Activated CD4-positive, CD25-positive, alpha-beta regulatory T cell treated with anti-CD3 and anti-CD28 coated beads, Interleukin-2, amount 50 U/mL, for 72 hours (primary cell): ENCODE data around the gene IQSEC2.

Experiments used
- DNase-seq: peaks from one replicate; pipeline ENCODE4 v3.0.0; 2021

Gene IQSEC2

GRCh38 chrX:53239474-53239873 lies 41.9 kb downstream of the IQSEC2 start:
- peak; percentile 43 for DNase-seq

- no peak for DNase-seq
Measured at GRCh38 chrX:53237056-53237455, 44.3 kb downstream of the IQSEC2 start.

DNA sequence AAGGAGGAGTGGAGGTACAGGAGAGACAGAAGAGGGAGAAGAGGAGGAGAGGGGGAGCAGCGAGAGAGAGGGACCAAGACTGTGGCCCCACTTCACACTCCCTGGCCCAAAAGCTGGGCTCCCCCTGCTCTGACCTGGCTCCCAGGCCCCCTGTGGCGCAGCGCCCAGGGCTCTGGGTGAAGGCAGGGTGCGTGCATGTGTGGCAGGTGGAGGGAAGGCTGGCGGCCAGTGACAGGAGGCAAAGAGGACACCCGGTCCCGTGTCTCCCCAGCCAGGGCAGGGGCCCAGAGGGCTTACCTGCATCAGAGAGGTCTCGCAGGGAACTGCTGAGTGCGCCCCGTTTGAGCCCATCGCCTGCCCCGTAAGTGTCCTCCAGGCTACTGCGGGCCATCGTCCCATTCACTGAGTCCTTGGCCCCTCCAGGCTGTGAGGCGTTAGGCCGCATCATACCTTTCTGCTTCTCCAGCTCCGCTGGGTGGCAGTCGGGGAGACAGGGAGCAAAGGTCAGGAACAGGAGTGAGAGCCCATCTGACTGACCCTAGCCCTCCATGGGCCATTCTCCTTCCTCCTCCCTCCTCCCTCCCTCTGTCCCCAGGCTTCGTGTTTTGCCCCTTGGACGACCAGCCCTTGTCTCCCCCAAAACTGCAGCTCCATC lies 45.2 kb downstream of the IQSEC2 start:
- DNase-seq: no peak

GRCh38 chrX:53235566-53235965 lies 45.8 kb downstream of the IQSEC2 start:
- DNase-seq: no peak

DNA sequence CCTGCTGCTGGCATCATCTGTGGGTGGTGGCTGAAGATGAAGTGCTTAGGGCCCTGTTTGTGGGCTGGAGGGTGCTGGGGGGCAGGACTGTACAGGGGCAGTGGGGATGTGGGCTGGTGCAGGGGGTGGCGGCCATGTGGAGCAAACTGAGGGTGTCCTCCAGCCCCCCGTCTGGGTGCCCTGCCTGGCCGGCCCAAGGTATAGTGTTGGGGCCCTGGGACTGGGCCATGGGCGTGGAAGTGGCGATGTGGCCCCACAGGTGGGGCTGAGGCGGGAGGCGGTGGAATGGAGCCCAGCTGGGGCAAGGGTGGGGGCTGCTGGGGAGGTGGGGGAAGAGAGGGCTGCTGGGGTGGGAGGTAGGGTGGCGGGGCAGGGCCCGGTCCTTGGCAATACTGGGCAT lies 46.9 kb downstream of the IQSEC2 start:
- DNase-seq: no peak

DNA sequence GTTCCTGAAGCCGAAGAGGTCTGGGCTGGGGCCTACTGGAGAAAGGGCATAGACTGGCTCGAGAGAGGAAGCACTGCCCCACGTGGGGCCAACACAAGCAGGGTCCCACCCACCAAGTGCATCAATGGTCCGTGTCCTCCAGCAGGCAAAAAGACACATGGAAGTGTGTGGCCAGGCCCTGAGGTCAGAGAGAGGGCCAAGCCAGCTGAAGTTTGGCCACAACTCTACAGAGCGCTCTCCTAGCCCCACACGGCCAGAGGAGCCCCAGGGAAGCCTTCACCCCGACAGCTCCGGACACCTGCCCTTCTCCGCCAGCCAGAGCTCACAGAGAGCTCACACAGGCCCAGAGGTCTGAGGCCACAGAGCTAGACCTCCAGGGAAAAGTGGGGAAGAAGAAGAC lies 47.8 kb downstream of the IQSEC2 start:
- DNase-seq: no peak

DNA sequence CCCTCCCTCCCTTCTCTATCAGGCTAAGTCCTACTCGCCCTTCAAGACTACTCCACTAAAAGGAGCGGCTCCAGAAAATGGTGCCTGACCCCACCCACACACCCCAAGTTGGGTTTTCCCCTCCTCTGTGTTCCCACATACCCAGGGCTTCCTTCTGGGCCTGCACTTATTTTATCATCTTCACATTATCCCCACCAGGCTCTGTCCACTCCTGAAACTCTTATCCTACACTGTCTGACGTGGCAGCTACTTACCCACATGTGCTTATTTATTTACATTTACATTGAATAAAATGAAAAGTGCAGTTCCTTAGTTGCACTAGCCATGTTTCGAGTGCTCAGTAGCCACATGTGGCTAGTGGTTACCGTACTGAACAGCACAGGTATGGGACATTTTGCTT lies 51.3 kb downstream of the IQSEC2 start:
- DNase-seq: no peak

DNA sequence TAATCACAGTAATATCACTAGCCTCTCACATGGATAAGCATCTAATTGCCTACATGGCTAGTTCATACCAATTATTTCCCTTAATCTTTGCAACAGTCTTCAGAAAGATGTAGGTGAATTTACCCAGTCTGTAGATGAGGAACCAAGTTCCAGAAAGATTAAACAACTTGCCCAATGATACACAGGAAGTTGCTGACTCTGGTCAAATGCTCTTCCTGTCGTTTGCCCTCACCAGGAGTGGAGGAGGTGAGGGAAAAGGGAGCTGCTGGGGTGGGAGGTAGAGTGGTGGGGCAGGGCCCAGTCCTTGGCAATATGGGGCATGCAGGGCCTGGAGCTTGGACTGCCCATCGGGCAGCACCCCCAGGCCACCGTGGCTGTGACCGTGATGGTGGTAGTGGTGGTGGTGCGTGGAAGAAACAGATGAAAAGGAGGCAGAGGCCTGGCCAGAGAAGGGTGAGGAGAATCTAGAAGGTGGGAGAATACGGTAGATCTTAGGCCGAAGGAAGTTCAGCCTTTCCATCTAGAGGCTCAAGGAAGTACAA lies 54.1 kb downstream of the IQSEC2 start:
- DNase-seq: no peak

DNA sequence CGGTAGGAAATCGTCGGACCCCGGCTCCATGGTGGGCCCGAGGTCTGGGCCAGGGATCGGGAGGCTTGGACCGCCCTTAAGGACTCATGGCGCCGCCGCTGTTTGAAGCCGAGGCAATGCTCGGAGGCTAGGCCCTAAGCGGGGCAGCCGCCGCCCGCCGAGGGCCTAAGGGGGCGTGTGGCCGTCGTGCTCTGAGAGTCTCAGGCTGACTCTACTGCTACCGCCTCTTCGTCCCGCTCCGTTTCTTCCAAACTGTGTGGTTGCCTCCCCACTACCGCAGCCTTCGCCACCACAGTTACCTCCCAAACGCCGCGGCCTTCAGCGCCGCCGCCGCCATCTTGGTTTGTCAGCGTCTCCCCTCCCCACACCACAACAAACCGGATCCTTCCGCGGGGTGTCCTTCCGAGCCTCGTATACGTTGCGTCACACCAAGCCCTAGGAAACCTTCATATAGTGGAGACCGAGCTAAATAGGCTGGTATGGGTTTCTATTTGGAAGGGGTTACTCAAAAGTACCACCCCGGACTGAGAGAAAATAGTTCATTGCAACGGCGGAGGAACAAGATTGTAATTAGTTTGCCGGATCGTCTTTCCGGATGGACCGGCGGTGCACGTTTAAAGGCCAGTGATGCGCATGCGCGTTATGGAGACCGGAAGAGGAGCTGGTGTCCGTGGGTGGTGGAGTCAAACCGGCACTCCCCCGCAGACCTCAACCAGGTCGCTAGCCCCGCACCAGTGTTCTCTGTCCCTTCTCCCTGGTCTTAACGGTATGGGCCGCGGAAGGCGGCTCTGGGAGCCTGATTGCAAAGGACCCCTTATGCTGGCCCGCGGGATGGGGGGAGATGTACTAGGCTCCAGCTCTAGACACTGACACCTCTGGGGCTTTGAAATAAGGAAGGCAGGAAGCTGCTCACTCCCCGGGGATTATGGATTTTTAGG lies 56.3 kb downstream of the IQSEC2 start, which contains the start of gene KDM5C:
Gene KDM5C (minus strand): TSS at position 348 of the 938 bp plus-strand sequence. CDS start 318 bp downstream, at position 30.
- DNase-seq: peak; percentile 91

DNA sequence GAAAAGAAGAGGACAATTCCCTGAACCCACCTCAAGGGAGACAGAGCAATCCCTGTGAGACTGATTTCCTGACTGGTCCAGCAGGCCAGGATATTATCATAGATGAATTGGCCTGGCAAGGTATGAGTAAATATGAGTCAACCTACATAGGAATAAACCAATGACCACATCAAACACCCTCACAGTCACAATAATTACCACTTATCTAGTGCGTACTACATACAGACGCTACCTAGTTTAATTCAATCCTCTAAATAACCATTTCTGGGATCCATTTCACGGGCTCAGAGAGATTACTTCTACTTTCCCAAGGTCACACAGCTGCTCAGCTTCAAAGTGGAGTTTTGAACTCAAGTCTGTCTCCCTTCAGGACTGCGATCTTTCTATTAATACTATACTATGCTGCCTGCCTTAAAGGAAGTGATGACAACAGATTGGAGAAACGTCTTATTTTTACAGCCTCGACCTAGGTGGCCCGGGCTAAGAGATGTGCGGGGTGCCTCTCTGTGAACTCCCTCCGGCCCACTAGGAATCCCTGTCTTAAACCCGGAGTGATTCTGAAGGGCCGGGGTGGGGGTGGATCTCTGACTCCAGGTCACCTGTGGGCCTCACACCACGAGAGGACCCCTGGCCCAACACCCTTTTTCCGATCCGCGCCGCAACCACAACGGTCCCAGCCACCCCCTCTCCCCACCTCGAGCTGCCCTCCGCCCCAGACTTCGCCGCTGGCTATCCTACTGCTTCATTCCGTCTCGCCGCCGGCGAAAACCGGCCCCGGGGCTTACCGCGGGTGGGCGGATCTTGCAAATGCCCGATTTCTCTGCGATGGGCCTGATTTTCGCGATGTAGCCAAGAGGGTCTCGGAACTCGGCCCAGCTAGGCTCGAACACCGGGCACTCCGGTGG lies 57.2 kb downstream of the IQSEC2 start:
- DNase-seq: peak; percentile 49

GRCh38 chrX:53223068-53223693 lies 58.2 kb downstream of the IQSEC2 start:
- DNase-seq: no peak
